ENCODE measurements around the gene CCR7. TPM values are rescaled to one million over a fixed set of nuclear protein-coding genes. Genes with fewer than 3 reads are reported as not detected.
"Not testable (repeated sequence)": the region's sequence is repeated elsewhere in the genome, so short reads cannot be mapped to it uniquely, and the experiment has no call there.

CCR7 gene
- polyA plus RNA-seq, 3 donors from 2014 or later, result 29.6 to 50.9 (median 43.2) TPM

GRCh38 chr17:40584950-40585349, 19.7 kb upstream of the CCR7 start:
- not testable (repeated sequence) for H3K4me3 Mint-ChIP-seq, H3K36me3 Mint-ChIP-seq, H3K9me3 Mint-ChIP-seq, DNase-seq
- peak overlapping the region in 1 of 6 donors; percentile 2 for H3K27ac Mint-ChIP-seq
- H3K4me1 Mint-ChIP-seq, result peaks cover 16 to 26% of the 10 kb centered on the region in 2 donors
- peaks cover 3 to 10% (median 8%) of the 10 kb centered on the region in 3 donors for H3K27me3 Mint-ChIP-seq (ENCODE audit: low read depth in 3 of 3)

- peak overlapping the region; percentile 26 to 86 (median 34) for H3K27ac Mint-ChIP-seq
- H3K9me3 Mint-ChIP-seq, result peaks cover 0 to 8% (median 3%) of the 10 kb centered on the region in 6 donors
- peak; percentile 41 to 54 (median 47) for DNase-seq
- peaks cover 0 to 7% (median 3%) of the 10 kb centered on the region in 3 donors for H3K36me3 Mint-ChIP-seq
- H3K4me1 Mint-ChIP-seq, result peaks cover 16 to 26% of the 10 kb centered on the region in 2 donors
- peaks cover 0 to 7% (median 7%) of the 10 kb centered on the region in 3 donors for H3K27me3 Mint-ChIP-seq (ENCODE audit: low read depth in 3 of 3)
- peak overlapping the region; percentile 36 to 74 (median 63) for H3K4me3 Mint-ChIP-seq
Measured at GRCh38 chr17:40582328-40582901, 17.1 kb upstream of the CCR7 start.

- Mint-ChIP-seq H3K36me3 (peaks cover 0 to 7% (median 4%) of the 10 kb centered on the region in 3 donors), H3K4me1 (peaks cover 16 to 32% of the 10 kb centered on the region in 2 donors), H3K27me3 (ENCODE audit: low read depth in 3 of 3) (peaks cover 2 to 5% (median 4%) of the 10 kb centered on the region in 3 donors), H3K27ac (no peak overlapping the region), H3K9me3 (peaks cover 2 to 10% (median 6%) of the 10 kb centered on the region in 6 donors), H3K4me3 (peak overlapping the region in 1 of 5 donors; percentile 30)
- DNase-seq, result no peak
Measured at GRCh38 chr17:40580140-40580539, 14.9 kb upstream of the CCR7 start.

GRCh38 chr17:40579471-40579870, 14.2 kb upstream of the CCR7 start:
- Mint-ChIP-seq H3K27me3 (ENCODE audit: low read depth in 3 of 3) (peaks cover 2 to 5% (median 4%) of the 10 kb centered on the region in 3 donors), H3K9me3 (peaks cover 6 to 14% (median 9%) of the 10 kb centered on the region in 6 donors), H3K4me3 (no peak overlapping the region), H3K4me1 (peaks cover 16 to 32% of the 10 kb centered on the region in 2 donors), H3K27ac (no peak overlapping the region), H3K36me3 (peaks cover 0 to 7% (median 1%) of the 10 kb centered on the region in 3 donors)
- no peak for DNase-seq

GRCh38 chr17:40577611-40578065, 12.4 kb upstream of the CCR7 start:
- Mint-ChIP-seq H3K27me3 (ENCODE audit: low read depth in 3 of 3) (peaks cover 5 to 6% (median 6%) of the 10 kb centered on the region in 3 donors), H3K27ac (no peak overlapping the region), H3K36me3 (peaks cover 5 to 11% (median 8%) of the 10 kb centered on the region in 3 donors), H3K4me1 (peaks cover 11 to 19% of the 10 kb centered on the region in 2 donors), H3K9me3 (peaks cover 14 to 26% (median 23%) of the 10 kb centered on the region in 6 donors), H3K4me3 (no peak overlapping the region)
- no peak for DNase-seq

- Mint-ChIP-seq H3K36me3 (peaks cover 5 to 11% (median 8%) of the 10 kb centered on the region in 3 donors), H3K27ac (no peak overlapping the region), H3K4me1 (peaks cover 0 to 6% of the 10 kb centered on the region in 2 donors), H3K9me3 (peaks cover 13 to 28% (median 23%) of the 10 kb centered on the region in 6 donors), H3K27me3 (ENCODE audit: low read depth in 3 of 3) (peaks cover 4 to 14% (median 6%) of the 10 kb centered on the region in 3 donors), H3K4me3 (no peak overlapping the region)
- DNase-seq, result no peak
Measured at GRCh38 chr17:40576113-40576740, 11.0 kb upstream of the CCR7 start.

- Mint-ChIP-seq H3K27me3 (ENCODE audit: low read depth in 3 of 3) (peaks cover 7 to 20% (median 12%) of the 10 kb centered on the region in 3 donors), H3K27ac (no peak overlapping the region), H3K36me3 (peaks cover 5 to 11% (median 8%) of the 10 kb centered on the region in 3 donors), H3K4me1 (peaks cover 0 to 6% of the 10 kb centered on the region in 2 donors), H3K4me3 (no peak overlapping the region), H3K9me3 (peaks cover 13 to 29% (median 23%) of the 10 kb centered on the region in 6 donors)
- no peak for DNase-seq
Measured at GRCh38 chr17:40574292-40574691, 9.0 kb upstream of the CCR7 start.

GRCh38 chr17:40572245-40572993, 7.1 kb upstream of the CCR7 start:
- Mint-ChIP-seq H3K36me3 (peaks cover 5 to 11% (median 8%) of the 10 kb centered on the region in 3 donors), H3K9me3 (peaks cover 13 to 29% (median 23%) of the 10 kb centered on the region in 6 donors), H3K27me3 (ENCODE audit: low read depth in 3 of 3) (peaks cover 5 to 20% (median 12%) of the 10 kb centered on the region in 3 donors)
- H3K27ac Mint-ChIP-seq, H3K4me1 Mint-ChIP-seq, H3K4me3 Mint-ChIP-seq, DNase-seq: not testable (repeated sequence)

GRCh38 chr17:40568074-40568836, 3.0 kb upstream of the CCR7 start:
- DNase-seq, result no peak
- peaks cover 7 to 45% (median 22%) of the 10 kb centered on the region in 3 donors for H3K27me3 Mint-ChIP-seq (ENCODE audit: low read depth in 3 of 3)
- H3K9me3 Mint-ChIP-seq, result peaks cover 0 to 8% (median 2%) of the 10 kb centered on the region in 6 donors
- no peak overlapping the region for H3K27ac Mint-ChIP-seq
- H3K36me3 Mint-ChIP-seq, result peaks cover 0 to 4% (median 0%) of the 10 kb centered on the region in 3 donors
- peaks cover 31 to 33% of the 10 kb centered on the region in 2 donors for H3K4me1 Mint-ChIP-seq
- no peak overlapping the region for H3K4me3 Mint-ChIP-seq

GRCh38 chr17:40567377-40567776, 2.1 kb upstream of the CCR7 start:
- Mint-ChIP-seq H3K4me3 (no peak overlapping the region), H3K27ac (no peak overlapping the region), H3K36me3 (no peaks in the 10 kb centered on the region), H3K9me3 (peaks cover 0 to 2% (median 0%) of the 10 kb centered on the region in 6 donors), H3K27me3 (ENCODE audit: low read depth in 3 of 3) (peaks cover 7 to 45% (median 25%) of the 10 kb centered on the region in 3 donors), H3K4me1 (peaks cover 38 to 42% of the 10 kb centered on the region in 2 donors)
- DNase-seq, result no peak

GRCh38 chr17:40565769-40566409, 617 bp upstream of the CCR7 start:
- Mint-ChIP-seq H3K9me3 (no peaks in the 10 kb centered on the region), H3K4me3 (peak overlapping the region; percentile 72 to 85 (median 79)), H3K36me3 (no peaks in the 10 kb centered on the region), H3K27ac (peak overlapping the region in 5 of 6 donors; percentile 76 to 96 (median 90)), H3K4me1 (peaks cover 53 to 56% of the 10 kb centered on the region in 2 donors), H3K27me3 (ENCODE audit: low read depth in 3 of 3) (peaks cover 13 to 48% (median 20%) of the 10 kb centered on the region in 3 donors)
- no peak for DNase-seq

GRCh38 chr17:40564195-40564882, 933 bp downstream of the CCR7 start:
- H3K4me3 Mint-ChIP-seq, result peak overlapping the region; percentile 78 to 85 (median 80)
- peak overlapping the region; percentile 88 to 96 (median 92) for H3K27ac Mint-ChIP-seq
- peaks cover 12 to 44% (median 17%) of the 10 kb centered on the region in 3 donors for H3K27me3 Mint-ChIP-seq (ENCODE audit: low read depth in 3 of 3)
- peaks cover 0 to 2% (median 0%) of the 10 kb centered on the region in 6 donors for H3K9me3 Mint-ChIP-seq
- peaks cover 68 to 72% of the 10 kb centered on the region in 2 donors for H3K4me1 Mint-ChIP-seq
- peak; percentile 55 to 66 (median 61) for DNase-seq
- H3K36me3 Mint-ChIP-seq, result no peaks in the 10 kb centered on the region

Measured in immature natural killer cell (primary cell).